HEK293 (cell line): ENCODE measurements around the gene RASAL2.

Source experiments
- TRIM28 ChIP-seq: IDR thresholded peaks from 2 replicates; pipeline ENCODE4 v1.6.1; 2011; ENCODE audit warnings: low read length, control low read depth, borderline replicate concordance
- ZNF23 ChIP-seq: fragments of 450-650 bp; formaldehyde crosslinking; IDR thresholded peaks from 2 replicates; pipeline ENCODE4 v1.5.1; 2016; ENCODE audit warnings: missing biosample characterization, missing genetic modification characterization, borderline replicate concordance
- ZNF274 ChIP-seq, 2 experiments: fragments of 200-500 bp in 1 of 2; fragments of 450-650 bp in 1 of 2; sonication (Bioruptor generic) in 1 of 2; formaldehyde crosslinking in 1 of 2; IDR thresholded peaks; 2 replicates each; pipeline versions ENCODE4 v1.5.1 to v1.6.1; 2014 to 2016; ENCODE audit warnings: borderline replicate concordance in 1 of 2, inconsistent platforms in 1 of 2, low read length in 1 of 2, missing biosample characterization in 1 of 2, missing genetic modification characterization in 1 of 2
- ZNF335 ChIP-seq: fragments of 450-650 bp; formaldehyde crosslinking; conservative IDR thresholded peaks from 2 replicates; pipeline ENCODE4 v1.5.1; 2016; ENCODE audit warnings: missing biosample characterization, missing genetic modification characterization
- ZNF610 ChIP-seq: fragments of 450-650 bp; formaldehyde crosslinking; IDR thresholded peaks from 2 replicates; pipeline ENCODE4 v1.5.1; 2016; ENCODE audit warnings: missing biosample characterization, missing genetic modification characterization, borderline replicate concordance
- ZNF792 ChIP-seq: fragments of 450-650 bp; formaldehyde crosslinking; IDR thresholded peaks from 2 replicates; pipeline ENCODE4 v1.5.1; 2016; ENCODE audit warnings: missing biosample characterization, missing genetic modification characterization
- ZNF830 ChIP-seq: fragments of 450-650 bp; IDR thresholded peaks from 2 replicates; pipeline ENCODE4 v1.5.0; 2018; ENCODE audit warnings: missing biosample characterization, missing genetic modification characterization, low read depth, mild to moderate bottlenecking, moderate library complexity
- TF ChIP-seq, protein P1 (sequence below): fragments of 450-650 bp; formaldehyde crosslinking; IDR thresholded peaks from 2 replicates; pipeline ENCODE4 v1.5.1; 2016; ENCODE audit warnings: missing biosample characterization, missing genetic modification characterization
- TF ChIP-seq, protein P2 (sequence below): fragments of 450-650 bp; formaldehyde crosslinking; IDR thresholded peaks from 2 replicates; pipeline ENCODE4 v1.5.1; 2016; ENCODE audit warnings: missing biosample characterization, missing genetic modification characterization, low read depth
- TF ChIP-seq, protein P3 (sequence below): fragments of 450-650 bp; formaldehyde crosslinking; IDR thresholded peaks from 2 replicates; pipeline ENCODE4 v1.5.1; 2016; ENCODE audit warnings: missing biosample characterization, missing genetic modification characterization

DNA sequence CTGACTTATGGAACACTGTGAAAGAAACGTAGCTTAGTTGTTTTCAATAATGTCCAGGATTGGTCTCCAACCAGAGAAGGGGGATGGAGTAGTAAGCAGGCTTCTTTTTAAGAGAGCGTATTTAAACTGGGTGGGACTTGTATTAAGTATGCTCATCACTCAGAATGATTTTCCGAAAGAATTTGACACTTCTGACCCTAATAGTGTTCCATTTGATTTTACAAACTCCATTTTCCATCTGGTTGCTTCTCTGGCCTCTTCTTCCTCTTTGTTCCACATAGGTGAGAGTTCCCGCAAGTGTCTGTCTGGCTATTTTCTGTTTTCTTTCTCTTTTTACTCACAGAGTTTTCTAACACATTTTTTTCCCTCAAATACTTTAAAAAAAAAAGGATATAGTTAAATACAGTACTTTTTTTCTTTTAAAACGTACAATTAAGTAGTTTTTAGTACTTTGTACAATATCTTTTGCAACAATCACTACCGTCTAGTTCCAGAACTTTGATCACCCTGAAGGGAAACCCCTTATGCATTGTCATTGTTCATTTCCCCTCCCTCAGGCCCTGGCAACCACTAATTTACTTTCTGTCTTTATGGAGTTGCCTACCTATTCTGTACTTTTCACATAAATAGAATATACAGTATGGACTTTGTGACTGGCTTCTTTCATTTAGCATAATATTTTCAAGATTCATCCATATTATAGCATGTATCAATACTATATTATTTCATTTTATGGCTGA is 67.0 kb downstream of the RASAL2 start:
- TF ChIP-seq TRIM28 (no peak), ZNF335 (tag by site-specific recombination) (no peak), ZNF610 (tag by site-specific recombination) (no peak), ZNF830 (no peak), ZNF23 (tag by site-specific recombination) (no peak), ZNF274 (IDR thresholded peaks at IDR 0.05; ENCODE audit: low read length) (no peak), ZNF274 (tag by site-specific recombination; IDR thresholded peaks at IDR 0.05; ENCODE audit: borderline replicate concordance) (no peak), ZNF792 (tag by site-specific recombination) (no peak)
- TF ChIP-seq, protein P1, sequence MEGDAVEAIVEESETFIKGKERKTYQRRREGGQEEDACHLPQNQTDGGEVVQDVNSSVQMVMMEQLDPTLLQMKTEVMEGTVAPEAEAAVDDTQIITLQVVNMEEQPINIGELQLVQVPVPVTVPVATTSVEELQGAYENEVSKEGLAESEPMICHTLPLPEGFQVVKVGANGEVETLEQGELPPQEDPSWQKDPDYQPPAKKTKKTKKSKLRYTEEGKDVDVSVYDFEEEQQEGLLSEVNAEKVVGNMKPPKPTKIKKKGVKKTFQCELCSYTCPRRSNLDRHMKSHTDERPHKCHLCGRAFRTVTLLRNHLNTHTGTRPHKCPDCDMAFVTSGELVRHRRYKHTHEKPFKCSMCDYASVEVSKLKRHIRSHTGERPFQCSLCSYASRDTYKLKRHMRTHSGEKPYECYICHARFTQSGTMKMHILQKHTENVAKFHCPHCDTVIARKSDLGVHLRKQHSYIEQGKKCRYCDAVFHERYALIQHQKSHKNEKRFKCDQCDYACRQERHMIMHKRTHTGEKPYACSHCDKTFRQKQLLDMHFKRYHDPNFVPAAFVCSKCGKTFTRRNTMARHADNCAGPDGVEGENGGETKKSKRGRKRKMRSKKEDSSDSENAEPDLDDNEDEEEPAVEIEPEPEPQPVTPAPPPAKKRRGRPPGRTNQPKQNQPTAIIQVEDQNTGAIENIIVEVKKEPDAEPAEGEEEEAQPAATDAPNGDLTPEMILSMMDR (tag by site-specific recombination), result no peak
- TF ChIP-seq, protein P2, sequence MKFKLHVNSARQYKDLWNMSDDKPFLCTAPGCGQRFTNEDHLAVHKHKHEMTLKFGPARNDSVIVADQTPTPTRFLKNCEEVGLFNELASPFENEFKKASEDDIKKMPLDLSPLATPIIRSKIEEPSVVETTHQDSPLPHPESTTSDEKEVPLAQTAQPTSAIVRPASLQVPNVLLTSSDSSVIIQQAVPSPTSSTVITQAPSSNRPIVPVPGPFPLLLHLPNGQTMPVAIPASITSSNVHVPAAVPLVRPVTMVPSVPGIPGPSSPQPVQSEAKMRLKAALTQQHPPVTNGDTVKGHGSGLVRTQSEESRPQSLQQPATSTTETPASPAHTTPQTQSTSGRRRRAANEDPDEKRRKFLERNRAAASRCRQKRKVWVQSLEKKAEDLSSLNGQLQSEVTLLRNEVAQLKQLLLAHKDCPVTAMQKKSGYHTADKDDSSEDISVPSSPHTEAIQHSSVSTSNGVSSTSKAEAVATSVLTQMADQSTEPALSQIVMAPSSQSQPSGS (tag by site-specific recombination), result no peak
- TF ChIP-seq, protein P3, sequence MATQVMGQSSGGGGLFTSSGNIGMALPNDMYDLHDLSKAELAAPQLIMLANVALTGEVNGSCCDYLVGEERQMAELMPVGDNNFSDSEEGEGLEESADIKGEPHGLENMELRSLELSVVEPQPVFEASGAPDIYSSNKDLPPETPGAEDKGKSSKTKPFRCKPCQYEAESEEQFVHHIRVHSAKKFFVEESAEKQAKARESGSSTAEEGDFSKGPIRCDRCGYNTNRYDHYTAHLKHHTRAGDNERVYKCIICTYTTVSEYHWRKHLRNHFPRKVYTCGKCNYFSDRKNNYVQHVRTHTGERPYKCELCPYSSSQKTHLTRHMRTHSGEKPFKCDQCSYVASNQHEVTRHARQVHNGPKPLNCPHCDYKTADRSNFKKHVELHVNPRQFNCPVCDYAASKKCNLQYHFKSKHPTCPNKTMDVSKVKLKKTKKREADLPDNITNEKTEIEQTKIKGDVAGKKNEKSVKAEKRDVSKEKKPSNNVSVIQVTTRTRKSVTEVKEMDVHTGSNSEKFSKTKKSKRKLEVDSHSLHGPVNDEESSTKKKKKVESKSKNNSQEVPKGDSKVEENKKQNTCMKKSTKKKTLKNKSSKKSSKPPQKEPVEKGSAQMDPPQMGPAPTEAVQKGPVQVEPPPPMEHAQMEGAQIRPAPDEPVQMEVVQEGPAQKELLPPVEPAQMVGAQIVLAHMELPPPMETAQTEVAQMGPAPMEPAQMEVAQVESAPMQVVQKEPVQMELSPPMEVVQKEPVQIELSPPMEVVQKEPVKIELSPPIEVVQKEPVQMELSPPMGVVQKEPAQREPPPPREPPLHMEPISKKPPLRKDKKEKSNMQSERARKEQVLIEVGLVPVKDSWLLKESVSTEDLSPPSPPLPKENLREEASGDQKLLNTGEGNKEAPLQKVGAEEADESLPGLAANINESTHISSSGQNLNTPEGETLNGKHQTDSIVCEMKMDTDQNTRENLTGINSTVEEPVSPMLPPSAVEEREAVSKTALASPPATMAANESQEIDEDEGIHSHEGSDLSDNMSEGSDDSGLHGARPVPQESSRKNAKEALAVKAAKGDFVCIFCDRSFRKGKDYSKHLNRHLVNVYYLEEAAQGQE, result no peak
